ENCODE data around the gene NEK5. TPM values are rescaled to one million over a fixed set of nuclear protein-coding genes. Genes with fewer than 3 reads are reported as not detected.

The NEK5 gene
- polyA plus RNA-seq, 3 donors: 0.07 TPM; not detected in 2

GRCh38 chr13:52002361-52002760, 126.5 kb downstream of the NEK5 start:
- Histone ChIP-seq H3K4me1 (ENCODE audit: control insufficient read depth in 1 of 2, insufficient read depth in 2 of 2, low read length in 2 of 2) (no peaks in the 10 kb centered on the region), H2AFZ (ENCODE audit: insufficient read depth, low read depth, low read length, poor library complexity, severe bottlenecking) (no peak overlapping the region), H3K4me3 (replicated peaks in 1 of 3; ENCODE audit: low read depth in 2 of 3, low read length in 3 of 3) (no peak overlapping the region), H4K20me1 (ENCODE audit: insufficient read depth, low read length) (no peaks in the 10 kb centered on the region), H3K27me3 (ENCODE audit: control insufficient read depth in 2 of 2, insufficient read depth in 2 of 2, low read length in 2 of 2) (no peaks in the 10 kb centered on the region), H3K4me2 (replicated peaks; ENCODE audit: extremely low read depth, low read length, poor library complexity, severe bottlenecking) (no peak overlapping the region), H3K79me2 (ENCODE audit: insufficient read depth, low read length) (no peaks in the 10 kb centered on the region), H3K27ac (ENCODE audit: low read depth in 1 of 2, low read length in 2 of 2) (no peak overlapping the region), H3K9me3 (replicated peaks in 1 of 2; ENCODE audit: control insufficient read depth in 1 of 2, insufficient read depth in 1 of 2, low read length in 2 of 2) (no peaks in the 10 kb centered on the region), H3K9ac (ENCODE audit: insufficient read depth, low read length, poor library complexity, severe bottlenecking) (no peak overlapping the region), H3K36me3 (replicated peaks in 1 of 2; ENCODE audit: control insufficient read depth in 1 of 2, insufficient read depth in 2 of 2, low read length in 2 of 2) (no peaks in the 10 kb centered on the region)
- H3K27me3 Mint-ChIP-seq (ENCODE audit: low read depth in 3 of 3): peaks cover 4 to 12% (median 9%) of the 10 kb centered on the region in 3 donors
- TF ChIP-seq CTCF (IDR thresholded peaks at IDR 0.05): no peak
- peaks cover 0 to 1% (median 0%) of the 10 kb centered on the region in 7 donors for H3K9me3 Mint-ChIP-seq
- WGBS (ENCODE audit: insufficient coverage): 100% methylated on average over 1 of the region's 4 CpGs
- intact Hi-C loops (cut with micrococcal nuclease): loop anchor here in 1 of 2 donors (10.0 kb wide), 1 partner anchor 122 kb away; the partner anchor contains the start of gene NEK5
- DNase-seq: no peak
- H3K4me3 Mint-ChIP-seq: no peak overlapping the region
- no peak overlapping the region for H3K27ac Mint-ChIP-seq
- H3K4me1 Mint-ChIP-seq: no peaks in the 10 kb centered on the region
- H3K36me3 Mint-ChIP-seq: no peaks in the 10 kb centered on the region

GRCh38 chr13:52001120-52001731, 127.6 kb downstream of the NEK5 start:
- H3K4me1 Mint-ChIP-seq: no peaks in the 10 kb centered on the region
- H3K27me3 Mint-ChIP-seq (ENCODE audit: low read depth in 3 of 3): peaks cover 1 to 9% (median 6%) of the 10 kb centered on the region in 3 donors
- H3K27me3 ChIP-seq (ENCODE audit: control insufficient read depth in 2 of 2, insufficient read depth in 2 of 2, low read length in 2 of 2): no peaks in the 10 kb centered on the region
- no peaks in the 10 kb centered on the region for H3K36me3 Mint-ChIP-seq
- no peaks in the 10 kb centered on the region for H3K36me3 ChIP-seq (replicated peaks in 1 of 2; ENCODE audit: control insufficient read depth in 1 of 2, insufficient read depth in 2 of 2, low read length in 2 of 2)
- H4K20me1 ChIP-seq (ENCODE audit: insufficient read depth, low read length): no peaks in the 10 kb centered on the region
- TF ChIP-seq CTCF (IDR thresholded peaks at IDR 0.05): peak; percentile 93
- no peak overlapping the region for H3K4me3 ChIP-seq (replicated peaks in 1 of 3; ENCODE audit: low read depth in 2 of 3, low read length in 3 of 3)
- H3K9ac ChIP-seq (ENCODE audit: insufficient read depth, low read length, poor library complexity, severe bottlenecking): no peak overlapping the region
- peak; percentile 23 to 72 (median 50) for DNase-seq
- intact Hi-C loops (cut with micrococcal nuclease): loop anchor here in 1 of 2 donors (10.0 kb wide), 1 partner anchor 124 kb away; the partner anchor contains the start of gene NEK5
- no peak overlapping the region for H3K27ac Mint-ChIP-seq
- H3K27ac ChIP-seq (ENCODE audit: low read depth in 1 of 2, low read length in 2 of 2): no peak overlapping the region
- H3K9me3 Mint-ChIP-seq: peaks cover 0 to 1% (median 0%) of the 10 kb centered on the region in 7 donors
- H3K9me3 ChIP-seq (replicated peaks in 1 of 2; ENCODE audit: control insufficient read depth in 1 of 2, insufficient read depth in 1 of 2, low read length in 2 of 2): no peaks in the 10 kb centered on the region
- no peak overlapping the region for H3K4me3 Mint-ChIP-seq
- no peaks in the 10 kb centered on the region for H3K79me2 ChIP-seq (ENCODE audit: insufficient read depth, low read length)
- no peak overlapping the region for H3K4me2 ChIP-seq (replicated peaks; ENCODE audit: extremely low read depth, low read length, poor library complexity, severe bottlenecking)
- H2AFZ ChIP-seq (ENCODE audit: insufficient read depth, low read depth, low read length, poor library complexity, severe bottlenecking): no peak overlapping the region
- 75% methylated on average over 2 of the region's 3 CpGs for WGBS (ENCODE audit: insufficient coverage)
- H3K4me1 ChIP-seq (ENCODE audit: control insufficient read depth in 1 of 2, insufficient read depth in 2 of 2, low read length in 2 of 2): no peaks in the 10 kb centered on the region
